AG09309 (cell line): Measurements from ENCODE around the gene CTXND2.

Experiments
- DNase-seq: peaks from one replicate; pipeline ENCODE4 v3.0.0-alpha.2; 2010; ENCODE audit warnings: low read depth
- H3K4me3 ChIP-seq: 2 replicates; pipeline ENCODE4 v1.5.1; 2011; ENCODE audit warnings: mild to moderate bottlenecking, low read depth, low read length, moderate library complexity; ENCODE audit not compliant: control insufficient read depth
- TF ChIP-seq, protein P1 (sequence below): IDR thresholded peaks from 2 replicates; pipeline ENCODE4 v1.5.1; 2011; ENCODE audit warnings: mild to moderate bottlenecking, low read depth, low read length, inconsistent platforms; ENCODE audit not compliant: insufficient read depth, control insufficient read depth; ENCODE audit errors: missing control alignments

Gene CTXND2

DNA sequence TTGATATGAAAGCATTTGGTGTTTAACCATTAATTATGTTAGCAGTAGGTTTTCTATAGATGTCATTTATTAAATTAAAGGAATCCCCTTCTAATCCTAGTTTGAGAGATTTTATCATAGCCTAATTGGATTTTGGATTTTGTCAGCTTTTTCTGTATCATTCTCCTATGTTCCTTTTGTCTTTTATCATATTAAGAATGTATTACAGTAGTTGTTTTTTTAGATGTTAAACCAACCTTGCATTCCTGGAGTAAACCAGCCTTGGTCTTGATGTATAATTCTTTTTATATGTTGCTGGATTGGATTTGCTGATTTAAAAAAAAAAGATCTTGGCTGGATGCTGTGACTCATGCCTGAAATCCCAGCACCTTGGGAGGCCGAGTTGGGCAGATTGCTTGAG is 44.8 kb downstream of the CTXND2 start:
- TF ChIP-seq, protein P1, sequence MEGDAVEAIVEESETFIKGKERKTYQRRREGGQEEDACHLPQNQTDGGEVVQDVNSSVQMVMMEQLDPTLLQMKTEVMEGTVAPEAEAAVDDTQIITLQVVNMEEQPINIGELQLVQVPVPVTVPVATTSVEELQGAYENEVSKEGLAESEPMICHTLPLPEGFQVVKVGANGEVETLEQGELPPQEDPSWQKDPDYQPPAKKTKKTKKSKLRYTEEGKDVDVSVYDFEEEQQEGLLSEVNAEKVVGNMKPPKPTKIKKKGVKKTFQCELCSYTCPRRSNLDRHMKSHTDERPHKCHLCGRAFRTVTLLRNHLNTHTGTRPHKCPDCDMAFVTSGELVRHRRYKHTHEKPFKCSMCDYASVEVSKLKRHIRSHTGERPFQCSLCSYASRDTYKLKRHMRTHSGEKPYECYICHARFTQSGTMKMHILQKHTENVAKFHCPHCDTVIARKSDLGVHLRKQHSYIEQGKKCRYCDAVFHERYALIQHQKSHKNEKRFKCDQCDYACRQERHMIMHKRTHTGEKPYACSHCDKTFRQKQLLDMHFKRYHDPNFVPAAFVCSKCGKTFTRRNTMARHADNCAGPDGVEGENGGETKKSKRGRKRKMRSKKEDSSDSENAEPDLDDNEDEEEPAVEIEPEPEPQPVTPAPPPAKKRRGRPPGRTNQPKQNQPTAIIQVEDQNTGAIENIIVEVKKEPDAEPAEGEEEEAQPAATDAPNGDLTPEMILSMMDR = no peak
- no peak for DNase-seq
- no peak overlapping the region for H3K4me3 ChIP-seq

DNA sequence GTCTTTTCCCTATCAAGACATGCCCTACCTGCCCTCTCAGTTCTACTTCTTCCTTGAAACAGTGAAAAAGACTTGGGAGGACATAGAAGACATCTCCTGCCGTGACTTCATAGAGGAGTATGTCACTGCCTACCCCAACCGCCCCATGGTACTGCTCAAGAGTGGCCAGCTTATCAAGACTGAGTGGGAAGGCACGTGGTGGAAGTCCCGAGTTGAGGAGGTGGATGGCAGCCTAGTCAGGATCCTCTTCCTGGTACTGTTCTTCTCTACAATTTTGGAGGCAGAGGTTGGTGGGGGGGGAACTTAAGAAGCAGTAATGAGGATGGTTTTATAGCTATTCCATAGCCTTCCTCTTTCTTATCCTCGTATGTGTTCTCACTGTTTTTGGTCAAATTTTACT is 57.9 kb downstream of the CTXND2 start:
- DNase-seq = no peak
- TF ChIP-seq, protein P1 = no peak
- H3K4me3 ChIP-seq = no peak overlapping the region

DNA sequence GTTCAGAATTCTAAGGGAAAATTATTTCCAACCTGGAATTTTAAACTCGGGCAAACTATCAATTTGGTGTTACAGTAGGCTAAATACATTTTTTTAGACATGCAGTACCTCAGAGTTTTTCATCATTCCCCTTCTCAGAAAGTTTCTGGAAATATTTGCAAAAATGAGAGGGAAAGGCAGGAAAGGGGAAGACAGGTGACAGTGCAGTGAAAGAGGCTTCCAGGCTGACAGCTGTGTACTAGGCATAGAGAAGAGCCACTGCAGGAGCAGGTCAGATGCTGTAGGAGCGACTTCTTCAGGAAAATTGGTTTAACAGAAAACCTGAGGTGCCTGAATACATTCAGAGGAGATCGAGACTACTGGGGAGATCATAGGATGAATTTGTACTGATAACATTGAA is 67.8 kb downstream of the CTXND2 start:
- H3K4me3 ChIP-seq = no peak overlapping the region
- TF ChIP-seq, protein P1 = no peak
- no peak for DNase-seq

DNA sequence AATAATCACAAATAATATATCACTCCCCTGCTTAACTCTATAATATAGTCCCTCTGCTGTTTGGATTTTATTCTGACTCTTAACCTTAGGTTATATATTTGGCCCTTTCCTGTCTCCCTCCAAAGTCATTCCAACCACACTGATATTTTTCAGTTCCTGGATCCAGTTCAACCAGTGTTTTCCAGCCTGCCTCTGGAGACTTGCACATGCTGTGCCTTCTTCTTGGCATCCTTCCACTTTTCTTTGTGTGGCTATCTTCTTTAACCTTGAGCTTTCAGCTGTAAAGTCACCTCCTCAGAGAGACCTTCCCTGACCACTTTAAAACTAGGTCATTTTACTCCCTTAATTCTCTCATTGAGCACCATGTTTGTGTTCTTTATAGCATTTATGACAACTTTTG is 68.3 kb downstream of the CTXND2 start:
- TF ChIP-seq, protein P1 = no peak
- no peak for DNase-seq
- H3K4me3 ChIP-seq = no peak overlapping the region

DNA sequence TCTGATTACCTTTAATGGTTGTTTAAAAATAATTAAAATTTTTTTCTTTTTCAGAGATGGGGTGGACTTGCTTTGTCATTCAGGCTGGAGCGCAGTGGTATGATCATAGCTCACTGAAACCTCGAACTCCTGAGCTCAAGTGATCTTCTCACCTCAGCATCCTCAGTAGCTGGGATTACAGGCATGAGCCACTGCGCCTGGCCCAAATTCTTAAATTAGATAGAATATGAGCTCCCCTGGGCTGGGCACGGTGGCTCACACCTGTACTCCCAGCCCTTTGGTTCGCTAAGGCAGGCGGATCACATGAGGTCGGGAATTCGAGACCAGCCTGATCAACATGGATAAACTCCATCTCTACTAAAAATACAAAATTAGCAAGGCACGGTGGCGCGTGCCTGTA is 70.7 kb downstream of the CTXND2 start:
- no peak for DNase-seq
- TF ChIP-seq, protein P1 = no peak
- H3K4me3 ChIP-seq = no peak overlapping the region

DNA sequence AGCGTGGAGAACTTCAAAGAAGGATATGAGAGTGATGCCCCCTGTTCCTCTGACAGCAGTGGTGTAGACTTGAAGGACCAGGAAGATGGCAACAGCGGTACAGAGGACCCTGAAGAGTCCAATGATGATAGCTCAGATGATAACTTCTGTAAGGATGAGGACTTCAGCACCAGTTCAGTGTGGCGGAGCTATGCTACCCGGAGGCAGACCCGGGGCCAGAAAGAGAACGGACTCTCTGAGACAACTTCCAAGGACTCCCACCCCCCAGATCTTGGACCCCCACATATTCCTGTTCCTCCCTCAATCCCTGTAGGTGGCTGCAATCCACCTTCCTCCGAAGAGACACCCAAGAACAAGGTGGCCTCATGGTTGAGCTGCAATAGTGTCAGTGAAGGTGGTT is 73.7 kb downstream of the CTXND2 start:
- DNase-seq = no peak
- TF ChIP-seq, protein P1 = no peak
- H3K4me3 ChIP-seq = no peak overlapping the region

DNA sequence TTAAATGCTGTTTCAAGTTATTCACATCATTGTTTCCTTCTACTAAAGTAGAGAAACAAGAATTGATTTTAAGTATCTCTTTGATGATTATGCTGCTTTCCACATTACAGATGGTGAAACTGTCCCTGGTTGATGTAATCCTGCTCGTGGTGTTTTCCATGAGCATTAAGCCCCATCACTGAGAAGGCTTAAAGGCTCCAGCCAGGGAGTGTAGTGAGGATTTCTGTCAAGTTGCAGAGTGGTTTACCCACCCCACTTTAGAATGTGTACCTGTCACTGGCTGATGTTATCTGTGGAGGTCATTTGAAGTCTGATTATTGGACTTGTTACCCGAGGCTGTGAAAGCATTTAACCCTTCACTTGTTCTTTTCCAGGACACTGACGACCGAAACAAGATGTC is 74.8 kb downstream of the CTXND2 start:
- H3K4me3 ChIP-seq = no peak overlapping the region
- no peak for DNase-seq
- TF ChIP-seq, protein P1 = no peak
